Loucy (cell line): ENCODE results near the gene MOV10.
A peak's percentile ranks its signal among the peaks of the same experiment; 100 is the strongest.

Experiments used
- H2AFZ ChIP-seq: fragments of 200-600 bp; sonication (generic); 2 replicates; pipeline ENCODE4 v1.6.0; 2016; ENCODE audit warnings: antibody characterized with exemption, mild to moderate bottlenecking, low read length, moderate library complexity
- H3F3A ChIP-seq: fragments of 200-600 bp; 2 replicates; pipeline ENCODE4 v1.6.0; 2016; ENCODE audit warnings: antibody characterized with exemption, low read depth, mild to moderate bottlenecking
- H3K27me3 ChIP-seq: fragments of 200-600 bp; sonication (generic); 2 replicates; pipeline ENCODE4 v1.6.1; 2014; ENCODE audit warnings: low read length, mild to moderate bottlenecking; ENCODE audit not compliant: insufficient read depth, poor library complexity, severe bottlenecking
- H3K36me3 ChIP-seq: fragments of 200-600 bp; sonication (generic); 2 replicates; pipeline ENCODE4 v1.6.1; 2016; ENCODE audit warnings: low read length; ENCODE audit not compliant: insufficient read depth
- H3K4me1 ChIP-seq: fragments of 200-600 bp; sonication (generic); 2 replicates; pipeline ENCODE4 v1.5.1; 2014; ENCODE audit warnings: low read length, mild to moderate bottlenecking; ENCODE audit not compliant: insufficient read depth, poor library complexity, severe bottlenecking
- H3K4me2 ChIP-seq: fragments of 200-600 bp; sonication (generic); 2 replicates; pipeline ENCODE4 v1.6.0; 2014; ENCODE audit warnings: antibody characterized with exemption, low read length, low read depth, mild to moderate bottlenecking; ENCODE audit not compliant: poor library complexity, severe bottlenecking
- H3K4me3 ChIP-seq: fragments of 200-600 bp; sonication (generic); 2 replicates; pipeline ENCODE4 v1.5.1; 2014; ENCODE audit warnings: low read length, mild to moderate bottlenecking, mixed read lengths; ENCODE audit not compliant: poor library complexity, severe bottlenecking
- H3K79me2 ChIP-seq: fragments of 200-600 bp; sonication (generic); 2 replicates; pipeline ENCODE4 v1.6.1; 2014; ENCODE audit warnings: low read length; ENCODE audit not compliant: insufficient read depth
- H3K9ac ChIP-seq: fragments of 200-600 bp; sonication (generic); 2 replicates; pipeline ENCODE4 v1.6.0; 2014; ENCODE audit warnings: mild to moderate bottlenecking, low read depth, low read length, moderate library complexity; ENCODE audit not compliant: poor library complexity, severe bottlenecking
- H3K9me2 ChIP-seq: fragments of 200-600 bp; sonication (generic); replicated peaks from 2 replicates; pipeline ENCODE4 v1.6.1; 2016; ENCODE audit warnings: low read depth, low read length, mixed read lengths
- H3K9me3 ChIP-seq: fragments of 200-600 bp; sonication (generic); 2 replicates; pipeline ENCODE4 v1.6.1; 2014; ENCODE audit warnings: mild to moderate bottlenecking, antibody characterized with exemption, low read length, low read depth; ENCODE audit not compliant: insufficient read depth
- H4K20me1 ChIP-seq: fragments of 200-600 bp; sonication (generic); 2 replicates; pipeline ENCODE4 v1.6.0; 2014; ENCODE audit warnings: antibody characterized with exemption, low read length, mild to moderate bottlenecking; ENCODE audit not compliant: insufficient read depth, poor library complexity, severe bottlenecking
- EZH2phosphoT487 ChIP-seq: fragments of 200-600 bp; IDR thresholded peaks from 2 replicates; pipeline ENCODE4 v1.6.1; 2018; ENCODE audit warnings: antibody characterized with exemption, mild to moderate bottlenecking, moderate library complexity, borderline replicate concordance
- TF ChIP-seq, protein P1 (sequence below): fragments of 200-600 bp; sonication (generic); conservative IDR thresholded peaks from 2 replicates; pipeline ENCODE4 v1.5.1; 2014; ENCODE audit warnings: mild to moderate bottlenecking, antibody characterized with exemption, low read length

MOV10 gene

GRCh38 chr1:112672842-112673241, 1.6 kb upstream of the MOV10 start:
- H3K9ac ChIP-seq, result no peak overlapping the region
- H3F3A ChIP-seq, result peaks cover 6% of the 10 kb centered on the region; the same call in 1 of the 2 replicates
- no peaks in the 10 kb centered on the region for H3K9me3 ChIP-seq
- no peak overlapping the region for H2AFZ ChIP-seq
- no peaks in the 10 kb centered on the region for H3K27me3 ChIP-seq
- TF ChIP-seq, protein P1, sequence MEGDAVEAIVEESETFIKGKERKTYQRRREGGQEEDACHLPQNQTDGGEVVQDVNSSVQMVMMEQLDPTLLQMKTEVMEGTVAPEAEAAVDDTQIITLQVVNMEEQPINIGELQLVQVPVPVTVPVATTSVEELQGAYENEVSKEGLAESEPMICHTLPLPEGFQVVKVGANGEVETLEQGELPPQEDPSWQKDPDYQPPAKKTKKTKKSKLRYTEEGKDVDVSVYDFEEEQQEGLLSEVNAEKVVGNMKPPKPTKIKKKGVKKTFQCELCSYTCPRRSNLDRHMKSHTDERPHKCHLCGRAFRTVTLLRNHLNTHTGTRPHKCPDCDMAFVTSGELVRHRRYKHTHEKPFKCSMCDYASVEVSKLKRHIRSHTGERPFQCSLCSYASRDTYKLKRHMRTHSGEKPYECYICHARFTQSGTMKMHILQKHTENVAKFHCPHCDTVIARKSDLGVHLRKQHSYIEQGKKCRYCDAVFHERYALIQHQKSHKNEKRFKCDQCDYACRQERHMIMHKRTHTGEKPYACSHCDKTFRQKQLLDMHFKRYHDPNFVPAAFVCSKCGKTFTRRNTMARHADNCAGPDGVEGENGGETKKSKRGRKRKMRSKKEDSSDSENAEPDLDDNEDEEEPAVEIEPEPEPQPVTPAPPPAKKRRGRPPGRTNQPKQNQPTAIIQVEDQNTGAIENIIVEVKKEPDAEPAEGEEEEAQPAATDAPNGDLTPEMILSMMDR, result no peak
- TF ChIP-seq EZH2phosphoT487, result no peak
- peaks cover 28% of the 10 kb centered on the region for H3K79me2 ChIP-seq
- H3K4me2 ChIP-seq, result no peak overlapping the region
- peaks cover 45% of the 10 kb centered on the region; the same call in 1 of the 2 replicates for H3K36me3 ChIP-seq
- H3K4me3 ChIP-seq, result no peak overlapping the region
- H4K20me1 ChIP-seq, result peaks cover 17% of the 10 kb centered on the region
- no peaks in the 10 kb centered on the region for H3K9me2 ChIP-seq
- peaks cover 30% of the 10 kb centered on the region for H3K4me1 ChIP-seq

GRCh38 chr1:112673592-112674439, 643 bp upstream of the MOV10 start:
- H3K36me3 ChIP-seq, result peaks cover 35% of the 10 kb centered on the region; the same call in 1 of the 2 replicates
- H3K27me3 ChIP-seq, result no peaks in the 10 kb centered on the region
- peaks cover 6% of the 10 kb centered on the region; the same call in 1 of the 2 replicates for H3F3A ChIP-seq
- H3K4me3 ChIP-seq, result peak overlapping the region; percentile 97
- H4K20me1 ChIP-seq, result peaks cover 20% of the 10 kb centered on the region
- peaks cover 36% of the 10 kb centered on the region for H3K79me2 ChIP-seq
- H3K9me2 ChIP-seq, result no peaks in the 10 kb centered on the region
- H3K4me1 ChIP-seq, result peaks cover 38% of the 10 kb centered on the region
- peak overlapping the region; percentile 87 for H3K9ac ChIP-seq
- peak overlapping the region; percentile 94 for H3K4me2 ChIP-seq
- H3K9me3 ChIP-seq, result no peaks in the 10 kb centered on the region
- peak overlapping the region; percentile 87 for H2AFZ ChIP-seq
- TF ChIP-seq EZH2phosphoT487, result no peak
- TF ChIP-seq, protein P1, result peak; percentile 49

- peaks cover 43% of the 10 kb centered on the region for H3K79me2 ChIP-seq
- no peaks in the 10 kb centered on the region for H3K27me3 ChIP-seq
- H4K20me1 ChIP-seq, result peaks cover 20% of the 10 kb centered on the region
- TF ChIP-seq, protein P1, result 0 out of 2 replicates have a peak, but pooled peaks have one; percentile 19
- TF ChIP-seq EZH2phosphoT487, result no peak
- H3K9ac ChIP-seq, result peak overlapping the region; percentile 87
- peaks cover 6% of the 10 kb centered on the region; the same call in 1 of the 2 replicates for H3F3A ChIP-seq
- H3K4me3 ChIP-seq, result peak overlapping the region; percentile 97
- peak overlapping the region; percentile 94 for H3K4me2 ChIP-seq
- H2AFZ ChIP-seq, result peak overlapping the region; percentile 87
- H3K9me2 ChIP-seq, result no peaks in the 10 kb centered on the region
- no peaks in the 10 kb centered on the region for H3K9me3 ChIP-seq
- H3K4me1 ChIP-seq, result peaks cover 43% of the 10 kb centered on the region
- peaks cover 21% of the 10 kb centered on the region; the same call in 1 of the 2 replicates for H3K36me3 ChIP-seq
Observed at GRCh38 chr1:112674986-112675727, 698 bp downstream of the MOV10 start.
